ENCODE data around the gene DUSP14.

- TF ChIP-seq CTCF (IDR thresholded peaks at IDR 0.05) (no peak), POLR2A (IDR thresholded peaks at IDR 0.05) (no peak), POLR2AphosphoS5 (IDR thresholded peaks at IDR 0.05; ENCODE audit: insufficient read depth in 1 of 2, low read depth in 1 of 2) (no peak)
Observed at GRCh38 chr17:37503148-37503547, 13.5 kb downstream of the DUSP14 start.

Measured in vagina (tissue), 2 donors.